Immature natural killer cell (primary cell): ENCODE data around the gene ARHGEF38. TPM values are rescaled to one million over a fixed set of nuclear protein-coding genes. Genes with fewer than 3 reads are reported as not detected.
"Not testable (repeated sequence)": the region's sequence is repeated elsewhere in the genome, so short reads cannot be mapped to it uniquely, and the experiment has no call there.

ENCODE experiments used
- DNase-seq, 3 donors: peaks; one replicate each; pipeline ENCODE4 v3.0.0; 2022; ENCODE audit warnings: mixed read lengths in 1 of 3
- H3K27ac Mint-ChIP-seq, 6 donors: one replicate each; pipeline ENCODE4 v1.8.0; 2020; ENCODE audit warnings: mixed read lengths in 6 of 6, mild to moderate bottlenecking in 5 of 6, inconsistent platforms in 4 of 6, moderate library complexity in 3 of 6
- H3K27me3 Mint-ChIP-seq, 3 donors: one replicate each; pipeline ENCODE4 v1.8.0; 2020 to 2021; ENCODE audit warnings: low read depth in 3 of 3, mild to moderate bottlenecking in 3 of 3, mixed read lengths in 3 of 3, moderate library complexity in 3 of 3, inconsistent platforms in 1 of 3
- H3K36me3 Mint-ChIP-seq, 3 donors: one replicate each; pipeline ENCODE4 v1.8.0; 2020; ENCODE audit warnings: mixed read lengths in 3 of 3, inconsistent platforms in 2 of 3, mild to moderate bottlenecking in 2 of 3
- H3K4me1 Mint-ChIP-seq, 2 donors: one replicate each; pipeline ENCODE4 v1.8.0; 2020; ENCODE audit warnings: inconsistent platforms in 2 of 2, mild to moderate bottlenecking in 2 of 2, mixed read lengths in 2 of 2, moderate library complexity in 1 of 2
- H3K4me3 Mint-ChIP-seq, 5 donors: one replicate each; pipeline ENCODE4 v1.8.0; 2020; ENCODE audit warnings: mild to moderate bottlenecking in 5 of 5, mixed read lengths in 5 of 5, inconsistent platforms in 3 of 5, moderate library complexity in 3 of 5
- H3K9me3 Mint-ChIP-seq, 6 donors: one replicate each; pipeline ENCODE4 v1.8.0; 2020; ENCODE audit warnings: mild to moderate bottlenecking in 6 of 6, mixed read lengths in 6 of 6, inconsistent platforms in 4 of 6, moderate library complexity in 3 of 6
- polyA plus RNA-seq, 3 donors: library from polyadenylated mRNA; unstranded; fragments of 300-500 nt; fragmentation: Illumina TruSeq; gene quantifications; one replicate each; pipeline ENCODE4 v1.2.3, GENCODE V29; 2021

The ARHGEF38 gene
- polyA plus RNA-seq, 3 donors from 2014 or later = not detected

DNA sequence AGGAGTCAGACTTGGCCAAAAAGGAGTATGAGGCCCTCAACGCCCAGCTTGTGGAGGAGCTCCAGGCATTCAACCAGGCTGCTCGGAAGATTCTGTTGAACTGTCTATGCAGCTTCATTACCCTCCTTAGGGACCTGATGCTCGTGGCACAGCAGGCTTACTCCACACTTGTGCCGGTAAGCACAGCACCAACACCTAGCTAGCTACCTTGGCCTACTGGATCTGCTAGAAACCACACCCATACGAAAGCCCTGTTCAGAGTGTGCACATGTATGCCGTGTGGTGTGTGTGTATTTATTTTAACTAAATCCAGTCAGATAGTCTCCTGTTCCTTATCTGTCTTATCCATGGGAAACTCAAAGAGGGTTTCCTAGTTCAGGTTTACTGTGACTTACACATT, 106.8 kb downstream of the ARHGEF38 start:
- no peaks in the 10 kb centered on the region for H3K9me3 Mint-ChIP-seq

DNA sequence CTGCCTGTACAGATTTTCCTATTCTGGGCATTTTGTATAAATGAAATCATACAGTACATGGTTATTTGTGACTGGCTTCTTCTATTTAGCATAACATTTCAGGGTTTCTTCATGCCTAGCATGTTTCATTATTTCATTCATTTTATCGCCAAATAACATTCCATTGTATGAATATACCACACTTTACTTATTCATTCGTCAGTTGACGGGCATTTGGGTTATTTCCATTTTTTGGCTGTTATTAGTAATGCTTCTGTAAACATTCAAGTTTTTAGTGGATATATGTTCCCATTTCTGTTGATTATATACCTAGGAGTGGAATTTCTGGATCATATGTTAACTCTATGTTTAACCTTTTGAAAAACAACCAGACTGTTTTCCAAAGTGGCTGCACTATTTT, 108.6 kb downstream of the ARHGEF38 start:
- H3K4me3 Mint-ChIP-seq = no peak overlapping the region
- DNase-seq = no peak
- H3K27ac Mint-ChIP-seq = no peak overlapping the region

More for the DNA sequence above, 106.8 kb downstream of the ARHGEF38 start:
- H3K4me3 Mint-ChIP-seq = no peak overlapping the region
- H3K27me3 Mint-ChIP-seq = peaks cover 0 to 1% (median under 1%) of the 10 kb centered on the region in 3 donors
- DNase-seq = no peak
- no peak overlapping the region for H3K27ac Mint-ChIP-seq
- no peaks in the 10 kb centered on the region for H3K36me3 Mint-ChIP-seq
- H3K4me1 Mint-ChIP-seq = no peaks in the 10 kb centered on the region

DNA sequence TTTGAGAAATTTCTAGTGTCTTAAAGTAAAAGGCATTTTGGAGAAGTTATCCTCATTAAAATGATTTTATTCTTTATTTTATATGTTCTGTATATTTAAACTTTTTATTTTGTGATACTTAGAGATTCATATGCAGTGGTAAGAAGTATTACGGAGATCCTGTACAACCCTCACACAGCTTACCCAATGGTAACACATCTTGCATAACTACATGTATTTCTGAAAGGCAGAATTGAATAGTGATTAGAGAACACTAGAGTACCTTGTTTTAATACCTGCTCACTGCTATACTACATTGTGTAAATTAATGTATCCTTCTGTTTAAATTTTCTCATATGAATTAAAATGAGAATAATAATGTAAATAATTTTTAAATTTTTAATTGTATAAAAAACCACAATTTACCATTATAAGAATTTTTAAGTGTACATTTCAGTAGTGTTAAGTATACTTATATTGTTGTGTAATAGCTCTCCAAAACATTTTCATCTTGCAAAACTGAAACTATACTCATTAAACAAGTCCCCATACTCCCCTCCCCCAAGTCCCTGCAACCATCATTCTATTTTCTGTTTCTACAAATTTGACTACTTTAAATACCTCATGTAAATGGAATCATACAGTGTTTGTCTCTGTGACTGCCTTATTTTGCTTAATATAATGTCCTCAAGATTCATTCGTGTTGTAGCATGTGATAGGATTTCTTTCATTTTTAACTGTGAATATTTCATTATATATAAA, 110.7 kb downstream of the ARHGEF38 start:
- no peaks in the 10 kb centered on the region for H3K36me3 Mint-ChIP-seq
- no peak overlapping the region for H3K4me3 Mint-ChIP-seq
- H3K4me1 Mint-ChIP-seq = no peaks in the 10 kb centered on the region
- H3K9me3 Mint-ChIP-seq = no peaks in the 10 kb centered on the region
- peaks cover 0 to 5% (median 2%) of the 10 kb centered on the region in 3 donors for H3K27me3 Mint-ChIP-seq
- DNase-seq = no peak
- no peak overlapping the region for H3K27ac Mint-ChIP-seq

More for the DNA sequence above, 108.6 kb downstream of the ARHGEF38 start:
- H3K4me1 Mint-ChIP-seq = no peaks in the 10 kb centered on the region
- H3K36me3 Mint-ChIP-seq = no peaks in the 10 kb centered on the region
- H3K27me3 Mint-ChIP-seq = peaks cover 0 to 2% (median 2%) of the 10 kb centered on the region in 3 donors
- no peaks in the 10 kb centered on the region for H3K9me3 Mint-ChIP-seq

DNA sequence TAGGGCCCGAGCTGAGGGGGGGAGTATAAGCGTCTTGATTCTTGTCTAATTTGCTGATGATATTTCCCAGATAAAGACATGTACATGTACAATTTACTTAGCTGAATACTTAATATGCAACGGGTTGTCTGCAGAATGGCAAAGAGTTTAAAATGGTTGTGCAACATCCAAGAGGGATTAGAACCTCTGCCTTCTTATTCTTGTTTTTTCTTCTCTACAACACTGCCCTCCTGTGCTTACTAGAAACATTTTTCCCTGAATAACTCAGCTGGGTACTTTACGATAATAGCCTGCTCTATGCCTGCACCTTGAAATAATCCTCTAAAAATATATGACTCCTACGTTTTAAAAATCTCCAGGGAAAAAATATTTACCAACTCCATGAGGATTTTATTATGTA, 114.3 kb downstream of the ARHGEF38 start:
- Mint-ChIP-seq H3K27me3 (peaks cover 0 to 7% (median 3%) of the 10 kb centered on the region in 3 donors), H3K4me1 (no peaks in the 10 kb centered on the region), H3K36me3 (no peaks in the 10 kb centered on the region), H3K4me3 (no peak overlapping the region), H3K9me3 (no peaks in the 10 kb centered on the region), H3K27ac (no peak overlapping the region)
- DNase-seq = no peak

GRCh38 chr4:105670684-105671083, 118.3 kb downstream of the ARHGEF38 start:
- peaks cover 0 to 9% (median 5%) of the 10 kb centered on the region in 3 donors for H3K27me3 Mint-ChIP-seq
- H3K27ac Mint-ChIP-seq = no peak overlapping the region
- no peaks in the 10 kb centered on the region for H3K9me3 Mint-ChIP-seq
- no peak for DNase-seq
- H3K4me3 Mint-ChIP-seq = no peak overlapping the region
- H3K36me3 Mint-ChIP-seq = no peaks in the 10 kb centered on the region
- no peaks in the 10 kb centered on the region for H3K4me1 Mint-ChIP-seq

- Mint-ChIP-seq H3K27ac (no peak overlapping the region), H3K4me1 (no peaks in the 10 kb centered on the region), H3K4me3 (no peak overlapping the region), H3K36me3 (no peaks in the 10 kb centered on the region), H3K9me3 (no peaks in the 10 kb centered on the region), H3K27me3 (peaks cover 0 to 9% (median 2%) of the 10 kb centered on the region in 3 donors)
- DNase-seq = no peak
These were observed 118.9 kb downstream of the ARHGEF38 start for GRCh38 chr4:105671301-105671700.

DNA sequence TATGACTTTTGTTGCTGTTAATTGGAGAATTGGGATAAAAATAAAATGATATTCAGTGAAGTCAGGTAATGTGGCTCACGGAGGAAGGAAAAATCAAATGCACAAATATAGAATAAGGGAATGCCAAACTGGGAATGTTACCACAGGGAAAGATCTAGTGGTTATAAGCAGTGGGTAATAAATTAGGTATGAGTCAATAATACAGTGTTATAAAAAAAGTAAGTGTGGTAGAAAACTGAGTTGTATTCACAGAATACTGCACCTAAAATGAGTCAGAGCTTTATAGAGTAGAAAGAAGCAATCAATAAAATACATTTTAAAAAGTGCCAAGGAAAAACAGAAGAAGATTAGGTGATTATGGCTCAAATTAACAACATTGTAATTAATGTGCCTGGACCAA, 121.6 kb downstream of the ARHGEF38 start:
- Mint-ChIP-seq H3K36me3 (no peaks in the 10 kb centered on the region), H3K4me1 (no peaks in the 10 kb centered on the region), H3K4me3 (no peak overlapping the region)

GRCh38 chr4:105677709-105678108, 125.3 kb downstream of the ARHGEF38 start:
- Mint-ChIP-seq H3K9me3 (peaks cover 0 to 1% (median 0%) of the 10 kb centered on the region in 6 donors), H3K27me3 (peaks cover 0 to 6% (median 0%) of the 10 kb centered on the region in 3 donors), H3K36me3 (peaks cover 6 to 11% (median 7%) of the 10 kb centered on the region in 3 donors), H3K4me1 (no peaks in the 10 kb centered on the region), H3K27ac (no peak overlapping the region), H3K4me3 (no peak overlapping the region)
- no peak for DNase-seq

More for the DNA sequence above, 121.6 kb downstream of the ARHGEF38 start:
- peaks cover 0 to 8% (median 2%) of the 10 kb centered on the region in 3 donors for H3K27me3 Mint-ChIP-seq
- H3K9me3 Mint-ChIP-seq = peaks cover 0 to 1% (median 0%) of the 10 kb centered on the region in 6 donors
- no peak overlapping the region for H3K27ac Mint-ChIP-seq
- DNase-seq = no peak

DNA sequence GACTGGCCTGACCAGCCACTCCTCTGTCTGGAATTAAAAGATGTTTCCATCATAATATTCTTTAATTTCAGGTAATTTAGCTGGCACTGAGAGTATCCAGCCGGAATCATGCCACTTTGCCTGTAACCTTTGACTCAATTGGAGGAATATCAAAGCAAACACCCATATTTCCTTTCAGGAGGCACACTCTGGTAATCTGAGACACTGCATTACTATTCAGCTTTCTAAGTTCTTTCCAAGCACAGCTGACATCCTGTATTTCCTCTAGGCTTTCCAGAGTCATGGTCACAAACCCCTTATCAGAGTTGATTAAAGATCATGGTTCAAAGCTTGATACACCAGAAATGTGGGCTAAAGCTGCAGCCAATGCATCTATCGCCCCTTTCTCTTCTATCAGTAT, 126.8 kb downstream of the ARHGEF38 start:
- Mint-ChIP-seq H3K4me3 (no peak overlapping the region), H3K9me3 (peaks cover 0 to 1% (median 0%) of the 10 kb centered on the region in 6 donors), H3K4me1 (no peaks in the 10 kb centered on the region), H3K27me3 (peaks cover 0 to 3% (median 0%) of the 10 kb centered on the region in 3 donors), H3K27ac (no peak overlapping the region), H3K36me3 (peaks cover 10 to 21% (median 14%) of the 10 kb centered on the region in 3 donors)
- DNase-seq = no peak

GRCh38 chr4:105683038-105683437, 130.6 kb downstream of the ARHGEF38 start:
- Mint-ChIP-seq H3K27ac (peak overlapping the region in 1 of 6 donors; percentile 23), H3K4me3 (no peak overlapping the region), H3K27me3 (no peaks in the 10 kb centered on the region), H3K4me1 (no peaks in the 10 kb centered on the region), H3K9me3 (peaks cover 0 to 1% (median 0%) of the 10 kb centered on the region in 6 donors), H3K36me3 (peaks cover 12 to 29% (median 21%) of the 10 kb centered on the region in 3 donors)
- DNase-seq = no peak

- DNase-seq = no peak
- no peak overlapping the region for H3K27ac Mint-ChIP-seq
- H3K4me1 Mint-ChIP-seq = peaks cover 0 to 9% of the 10 kb centered on the region in 2 donors
- no peak overlapping the region for H3K4me3 Mint-ChIP-seq
- H3K27me3 Mint-ChIP-seq = no peaks in the 10 kb centered on the region
- H3K36me3 Mint-ChIP-seq = peaks cover 22 to 52% (median 28%) of the 10 kb centered on the region in 3 donors
- H3K9me3 Mint-ChIP-seq = no peaks in the 10 kb centered on the region
These were observed 134.2 kb downstream of the ARHGEF38 start for GRCh38 chr4:105686571-105686970.

DNA sequence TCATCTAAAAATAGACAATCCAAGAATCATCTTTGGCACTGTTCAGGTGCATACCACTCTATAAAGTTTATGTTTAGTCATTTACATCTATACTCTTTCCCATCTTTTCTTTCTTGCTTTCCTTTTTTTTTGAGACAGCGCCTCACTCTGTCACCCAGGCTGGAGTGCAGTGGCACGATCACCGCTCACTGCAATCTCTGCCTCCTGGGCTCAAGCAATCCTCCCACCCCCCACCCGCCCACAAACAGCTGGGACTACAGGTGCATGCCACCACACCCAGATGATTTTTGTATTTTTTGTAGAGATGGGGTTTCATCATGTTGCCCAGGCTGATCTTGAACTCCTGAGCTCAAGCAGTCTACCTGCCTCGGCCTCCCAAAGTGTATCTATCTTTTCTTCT, 142.4 kb downstream of the ARHGEF38 start:
- H3K27me3 Mint-ChIP-seq, DNase-seq, H3K9me3 Mint-ChIP-seq, H3K4me1 Mint-ChIP-seq, H3K4me3 Mint-ChIP-seq, H3K27ac Mint-ChIP-seq: not testable (repeated sequence)
- H3K36me3 Mint-ChIP-seq = peaks cover 25 to 38% (median 30%) of the 10 kb centered on the region in 3 donors

DNA sequence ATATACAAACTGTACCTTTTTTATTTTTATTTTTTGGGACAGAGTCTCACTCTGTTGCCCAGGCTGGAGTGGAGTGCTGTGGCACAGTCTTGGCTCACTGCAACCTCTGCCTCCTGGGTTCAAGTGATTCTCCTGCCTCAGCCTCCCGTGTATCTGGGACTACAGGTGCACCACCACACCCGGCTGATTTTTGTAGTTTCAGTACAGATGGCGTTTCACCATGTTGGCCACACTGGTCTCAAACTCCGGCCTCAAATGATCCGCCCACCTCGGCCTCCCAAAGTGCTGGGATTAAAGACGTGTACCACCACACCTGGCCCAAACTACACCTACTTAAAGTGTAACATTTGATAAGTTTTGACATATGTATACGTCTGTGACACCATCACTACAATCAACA, 143.4 kb downstream of the ARHGEF38 start:
- not testable (repeated sequence) for H3K4me3 Mint-ChIP-seq, H3K27me3 Mint-ChIP-seq, H3K9me3 Mint-ChIP-seq, DNase-seq, H3K4me1 Mint-ChIP-seq
- Mint-ChIP-seq H3K36me3 (peaks cover 17 to 29% (median 27%) of the 10 kb centered on the region in 3 donors), H3K27ac (peak overlapping the region in 1 of 6 donors; percentile 65)

- Mint-ChIP-seq H3K9me3 (no peaks in the 10 kb centered on the region), H3K4me3 (no peak overlapping the region), H3K36me3 (peaks cover 10 to 23% (median 17%) of the 10 kb centered on the region in 3 donors), H3K27ac (no peak overlapping the region), H3K4me1 (peaks cover 3 to 12% of the 10 kb centered on the region in 2 donors), H3K27me3 (peaks cover 0 to 2% (median 0%) of the 10 kb centered on the region in 3 donors)
- no peak for DNase-seq
These were observed 146.2 kb downstream of the ARHGEF38 start for GRCh38 chr4:105698607-105699006.
